HL-60/S4 (cell line): ENCODE data around the gene PNKP.

Experiments used
- in situ Hi-C: fragments of 300-500 bp; cut with MboI; formaldehyde crosslinking; loops from 2 replicates; pipeline ENCODE4 v1.14.3; 2022; ENCODE audit warnings: low sequenced_read_pairs

PNKP gene

DNA sequence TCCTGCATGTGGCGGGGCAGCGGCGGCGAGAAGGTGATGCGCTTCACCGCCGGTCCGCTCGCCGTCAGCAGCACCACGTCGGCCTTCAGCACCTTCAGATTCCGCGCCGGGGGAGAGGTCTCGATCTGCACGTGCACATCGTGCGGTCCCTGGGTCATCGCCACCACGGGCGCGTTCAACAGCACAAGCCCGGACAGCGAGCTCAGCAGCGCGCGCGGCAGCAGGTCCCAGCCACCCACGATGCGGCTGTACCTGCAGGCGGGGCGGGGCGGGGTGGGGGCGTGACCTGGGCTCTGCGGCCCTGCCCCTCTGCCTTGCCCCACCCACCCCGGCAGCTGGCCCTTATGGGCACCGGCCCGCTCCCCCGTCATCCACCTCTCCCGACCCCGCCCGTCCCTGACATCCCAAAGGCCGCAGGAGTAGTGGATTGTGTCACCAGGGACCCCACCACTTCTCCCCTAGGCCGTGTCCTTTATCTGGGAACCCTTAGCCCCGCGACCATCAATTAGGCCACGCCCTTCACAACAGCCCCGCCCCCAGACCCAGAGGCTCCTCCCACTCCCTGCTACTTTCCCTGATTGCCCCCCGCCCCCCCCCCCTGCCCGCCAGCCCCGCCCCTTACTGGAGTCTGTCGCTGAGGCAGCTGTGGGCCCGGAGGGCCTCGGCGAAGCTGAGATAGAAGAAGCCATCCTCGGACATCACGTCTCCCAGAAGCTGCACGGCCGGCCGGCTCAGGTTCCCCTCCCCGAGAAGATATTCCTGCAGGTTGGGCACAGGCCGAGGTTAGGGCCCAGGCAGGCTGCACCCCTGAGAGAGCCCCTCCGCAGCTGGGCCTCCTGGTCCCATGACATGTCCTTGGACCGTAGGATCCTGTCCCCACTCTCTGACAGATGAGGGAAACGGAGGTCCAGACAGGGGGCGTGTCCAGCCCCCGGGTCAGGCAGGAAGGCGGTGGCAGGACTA is 23.3 kb upstream of the PNKP start:
- in situ Hi-C loops = no loop called here

DNA sequence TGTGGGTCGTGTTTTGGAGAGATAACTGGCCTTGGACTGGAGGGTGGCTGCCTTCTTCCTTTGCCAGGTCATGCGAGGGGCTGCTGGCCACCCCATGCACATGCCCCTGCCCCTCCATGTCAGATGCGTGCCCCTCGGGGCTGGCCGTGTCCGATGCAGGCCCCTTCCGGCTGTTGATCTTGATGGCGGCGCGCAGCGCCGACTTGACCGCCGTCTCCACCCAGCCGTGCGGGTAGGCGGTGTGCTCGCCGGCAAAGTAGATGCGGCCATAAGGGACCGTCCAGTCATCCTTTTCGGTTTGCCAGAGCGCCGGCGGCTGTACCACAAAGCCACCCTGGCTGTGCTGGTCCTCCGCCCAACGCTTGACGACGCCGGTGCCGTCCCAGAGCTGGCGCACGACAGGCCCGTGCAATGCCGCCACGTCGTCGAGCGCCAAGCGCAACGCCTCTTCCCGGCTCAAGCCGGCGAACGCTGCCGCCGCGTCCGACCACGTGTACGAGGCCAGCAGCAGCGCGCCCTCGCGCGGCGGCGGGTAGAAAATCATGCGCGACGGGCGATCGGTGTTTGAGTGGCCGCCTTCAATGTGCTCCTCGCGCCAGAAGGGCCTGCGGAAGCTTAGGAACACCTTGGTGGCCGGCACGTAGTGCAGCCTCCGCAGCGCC is 22.4 kb upstream of the PNKP start:
- in situ Hi-C loops = no loop called here

DNA sequence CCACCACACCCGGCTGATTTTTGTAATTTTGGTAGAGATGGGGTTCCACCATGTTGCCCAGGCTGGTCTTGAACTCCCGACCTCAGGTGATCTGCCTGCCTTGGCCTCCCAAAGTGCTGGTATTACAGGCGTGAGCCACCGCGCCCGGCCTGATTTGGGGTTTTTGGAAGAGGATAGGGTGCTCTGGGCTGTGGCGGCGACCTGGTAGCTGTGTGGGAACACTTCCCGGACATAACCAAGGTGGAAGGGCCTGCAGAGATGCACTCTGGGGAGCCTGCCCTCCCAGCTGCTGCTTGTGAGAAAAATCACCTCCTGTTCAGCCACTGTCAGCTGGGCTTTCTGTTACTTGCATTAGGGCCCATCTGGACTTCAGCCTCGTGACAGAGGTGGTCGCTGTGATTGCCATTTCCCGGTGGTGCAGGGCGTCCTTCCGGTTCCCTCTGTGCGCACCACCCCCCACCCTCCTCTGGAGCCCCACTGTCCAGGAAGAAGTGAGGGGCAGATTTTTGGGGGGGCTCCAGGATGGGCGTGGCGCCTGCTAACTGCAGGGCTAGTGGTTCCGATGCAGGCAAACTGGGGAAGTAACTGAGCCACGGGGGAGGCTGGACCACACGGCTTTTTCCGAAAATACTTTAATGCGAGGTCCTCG is 21.8 kb upstream of the PNKP start:
- in situ Hi-C loops = no loop called here

DNA sequence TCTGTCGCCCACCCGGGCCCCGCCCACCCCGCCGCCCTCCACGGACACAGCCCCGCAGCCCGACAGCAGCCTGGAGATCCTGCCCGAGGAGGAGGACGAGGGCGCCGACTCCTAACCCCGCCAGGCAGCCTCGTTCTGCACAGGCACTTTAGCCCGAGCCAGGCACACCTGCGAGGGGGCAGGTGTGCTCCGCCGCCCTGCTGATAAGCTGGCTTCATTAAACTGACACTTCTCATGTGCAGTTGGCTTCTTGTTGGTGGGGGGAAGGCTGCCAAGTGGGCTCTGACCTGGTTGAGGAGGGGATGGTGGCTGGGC is 21.1 kb upstream of the PNKP start:
- in situ Hi-C loops = no loop called here

DNA sequence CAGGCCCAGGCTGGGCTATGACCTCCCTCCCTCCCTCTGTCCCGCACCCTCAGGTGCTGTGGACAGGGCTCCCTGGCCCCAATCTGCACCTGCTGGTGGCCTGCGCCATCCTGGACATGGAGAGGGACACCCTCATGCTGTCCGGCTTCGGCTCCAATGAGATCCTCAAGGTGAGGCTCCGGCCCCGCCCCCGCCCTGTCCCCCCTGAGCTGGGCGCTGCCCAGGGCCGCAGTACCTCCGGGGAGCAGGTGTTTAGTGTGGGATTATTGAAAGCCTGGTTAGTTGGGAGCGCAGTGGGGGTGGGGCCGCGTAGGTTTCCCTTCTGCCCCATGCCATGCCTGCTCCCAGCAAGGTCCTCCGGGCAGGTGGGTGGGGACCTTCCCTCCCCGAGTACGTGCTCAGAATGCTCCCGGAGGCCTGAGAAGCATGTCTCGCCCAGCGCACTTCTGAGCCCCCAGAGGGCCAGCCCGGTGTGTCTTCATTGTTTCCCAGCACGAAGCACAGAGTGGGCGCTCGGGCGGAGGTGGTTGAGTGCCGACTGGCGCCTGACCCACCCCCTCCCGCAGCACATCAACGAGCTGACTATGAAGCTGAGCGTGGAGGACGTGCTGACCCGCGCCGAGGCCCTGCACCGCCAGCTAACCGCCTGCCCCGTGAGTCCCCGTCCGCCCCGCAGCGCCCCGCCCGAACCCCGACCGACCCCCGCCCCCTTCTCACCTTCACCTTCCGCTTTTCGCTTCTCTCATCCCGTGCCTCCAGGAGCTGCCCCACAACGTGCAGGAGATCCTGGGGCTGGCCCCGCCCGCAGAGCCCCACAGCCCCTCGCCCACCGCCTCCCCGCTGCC is 20.5 kb upstream of the PNKP start:
- in situ Hi-C loops = no loop called here

DNA sequence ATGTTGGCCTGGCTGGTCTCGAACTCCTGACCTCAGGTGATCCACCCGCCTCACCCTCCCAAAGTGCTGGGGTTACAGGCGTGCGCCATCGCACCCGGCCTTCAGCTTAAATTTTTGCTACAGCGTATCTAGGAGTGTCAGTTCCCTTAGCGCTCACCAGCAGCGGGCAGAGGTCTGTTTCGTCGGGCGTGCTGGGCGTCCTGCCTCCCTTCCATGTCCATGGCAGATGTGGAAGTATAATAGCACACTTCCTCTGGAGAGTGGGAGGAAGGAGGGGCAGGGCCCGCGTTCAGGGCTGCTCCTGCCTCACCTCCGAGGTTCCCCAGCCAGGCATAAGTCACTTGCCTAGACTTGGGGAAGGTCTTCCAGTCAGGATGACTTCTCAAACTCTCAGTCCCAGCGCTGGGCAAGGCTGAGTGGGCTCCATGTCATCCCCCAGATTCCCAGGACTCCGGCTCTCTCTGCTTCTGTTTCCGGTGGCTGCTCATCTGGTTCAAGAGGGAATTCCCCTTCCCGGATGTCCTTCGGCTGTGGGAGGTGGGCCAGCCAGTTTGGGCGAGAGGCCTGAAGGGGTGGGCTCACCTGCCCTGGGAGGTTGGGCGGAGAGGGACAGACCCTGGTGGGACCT is 19.8 kb upstream of the PNKP start:
- in situ Hi-C loops = no loop called here

DNA sequence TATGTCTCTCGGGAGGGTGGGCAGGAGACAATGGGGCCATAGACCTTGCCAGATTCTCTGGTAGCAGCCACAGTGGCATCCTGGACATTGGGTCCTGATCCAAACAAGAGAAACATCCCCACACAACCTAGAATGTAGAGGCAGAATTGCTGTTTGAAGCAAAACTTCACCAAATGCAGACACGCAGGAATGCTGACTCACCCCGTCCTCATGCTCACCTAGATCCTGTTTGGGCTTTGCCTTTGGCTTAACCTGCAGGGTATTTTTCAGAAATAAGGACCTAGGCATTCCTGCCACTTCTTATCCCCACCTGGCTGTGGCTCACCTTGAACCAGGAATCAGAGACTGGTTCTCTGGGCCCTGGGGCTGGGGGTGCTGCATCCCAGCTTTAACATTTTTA is 17.4 kb upstream of the PNKP start:
- in situ Hi-C loops = no loop called here

DNA sequence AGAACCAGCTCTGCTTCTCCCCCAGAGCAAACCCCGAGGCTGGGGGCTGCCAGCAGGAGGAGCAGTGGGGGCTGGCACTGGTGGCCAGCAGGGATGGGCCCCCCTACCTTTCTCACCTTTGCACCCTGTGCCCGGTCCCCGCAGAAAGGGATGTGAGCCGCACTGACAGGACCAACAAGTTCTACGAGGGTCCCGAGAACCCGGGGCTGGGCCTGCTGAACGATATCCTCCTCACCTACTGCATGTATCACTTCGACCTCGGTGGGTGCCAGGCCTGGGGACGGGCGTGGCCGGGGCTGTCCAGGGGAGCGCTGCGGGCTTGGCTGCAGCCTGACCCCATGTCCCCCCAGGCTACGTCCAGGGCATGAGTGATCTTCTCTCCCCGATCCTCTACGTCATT is 16.7 kb upstream of the PNKP start:
- in situ Hi-C loops = no loop called here

DNA sequence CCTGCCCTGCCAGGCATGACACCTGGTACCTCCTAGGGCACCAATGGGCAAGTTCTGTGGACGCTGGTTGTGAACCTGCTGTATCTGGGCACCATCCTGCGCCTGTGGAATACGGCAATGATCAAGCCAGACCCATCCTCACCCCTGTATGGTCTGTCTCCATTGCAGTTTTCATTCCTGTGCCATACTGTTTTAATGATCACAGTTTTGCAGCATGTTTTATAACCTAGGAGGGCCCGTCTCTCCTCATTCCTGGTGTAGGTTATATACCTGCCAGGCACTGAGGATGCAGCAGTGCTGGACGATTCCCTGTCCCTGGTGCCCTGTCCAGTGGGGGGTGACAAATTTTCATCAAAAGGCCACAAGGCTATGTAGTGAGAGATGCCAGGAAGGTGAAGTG is 15.7 kb upstream of the PNKP start:
- in situ Hi-C loops = no loop called here

DNA sequence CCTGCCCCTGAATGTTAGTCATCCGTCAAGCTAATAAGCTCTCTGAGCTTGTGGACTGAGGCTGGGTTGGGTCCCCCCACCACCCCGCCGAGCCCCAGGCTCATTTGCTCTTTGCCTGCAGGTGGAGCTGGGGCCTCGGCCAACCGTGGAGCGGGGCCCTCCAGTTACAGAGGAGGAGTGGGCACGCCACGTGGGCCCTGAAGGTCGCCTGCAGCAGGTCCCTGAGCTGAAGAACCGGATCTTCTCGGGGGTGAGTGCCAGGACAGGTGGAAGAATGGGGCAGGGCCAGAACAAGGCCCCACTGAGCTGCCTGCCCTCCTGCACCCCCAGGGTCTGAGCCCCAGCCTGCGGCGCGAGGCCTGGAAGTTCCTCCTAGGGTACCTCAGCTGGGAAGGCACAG is 15.3 kb upstream of the PNKP start:
- in situ Hi-C loops = no loop called here

DNA sequence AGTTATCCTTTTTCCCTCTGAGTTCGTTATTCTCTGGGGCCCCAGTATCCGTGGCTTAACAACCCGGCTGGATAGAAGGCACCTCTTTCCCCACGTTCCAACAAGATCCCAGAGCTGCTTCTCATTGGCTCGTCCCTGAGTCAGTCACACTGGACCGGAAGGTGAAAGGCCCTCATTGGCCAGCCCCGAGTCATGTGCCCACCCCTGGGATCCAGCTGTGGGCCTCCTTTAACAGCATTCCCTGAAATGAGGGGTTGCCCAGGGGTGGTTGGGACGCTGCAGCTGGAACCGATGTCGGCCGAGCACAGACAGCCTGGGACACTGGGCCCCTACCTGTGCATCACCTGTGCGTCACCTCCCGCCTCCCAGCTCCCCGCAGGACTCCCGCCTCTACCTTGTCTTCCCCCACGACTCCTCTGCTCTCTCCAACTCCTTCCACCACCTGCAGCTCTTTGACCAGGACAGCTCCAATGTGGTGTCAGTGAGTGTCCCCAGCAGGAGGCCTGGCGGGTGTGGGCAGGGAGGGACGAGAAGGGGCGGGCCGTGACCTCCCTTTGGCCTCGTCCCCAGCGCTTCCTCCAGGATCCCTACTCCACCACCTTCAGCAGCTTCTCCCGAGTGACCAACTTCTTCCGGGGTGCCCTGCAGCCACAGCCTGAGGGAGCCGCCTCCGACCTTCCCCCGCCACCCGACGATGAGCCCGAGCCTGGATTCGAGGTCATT is 14.5 kb upstream of the PNKP start:
- in situ Hi-C loops = no loop called here

DNA sequence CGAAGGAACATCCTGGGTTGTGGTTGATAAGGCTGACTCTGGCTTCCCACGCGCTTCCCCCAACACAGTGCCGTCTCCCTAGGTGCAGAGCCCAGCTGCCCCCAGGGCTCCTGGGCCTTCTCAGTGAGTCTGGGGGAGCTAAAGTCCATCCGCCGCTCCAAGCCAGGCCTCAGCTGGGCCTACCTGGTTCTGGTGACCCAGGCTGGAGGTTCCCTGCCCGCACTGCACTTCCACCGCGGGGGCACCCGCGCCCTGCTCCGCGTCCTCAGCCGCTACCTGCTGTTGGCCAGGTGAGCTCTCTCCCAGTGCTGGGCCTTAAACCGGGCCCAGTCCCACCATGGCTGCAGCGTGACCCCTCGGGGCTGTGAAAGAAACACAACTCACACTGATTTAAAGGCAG is 13.8 kb upstream of the PNKP start:
- in situ Hi-C loops = no loop called here

DNA sequence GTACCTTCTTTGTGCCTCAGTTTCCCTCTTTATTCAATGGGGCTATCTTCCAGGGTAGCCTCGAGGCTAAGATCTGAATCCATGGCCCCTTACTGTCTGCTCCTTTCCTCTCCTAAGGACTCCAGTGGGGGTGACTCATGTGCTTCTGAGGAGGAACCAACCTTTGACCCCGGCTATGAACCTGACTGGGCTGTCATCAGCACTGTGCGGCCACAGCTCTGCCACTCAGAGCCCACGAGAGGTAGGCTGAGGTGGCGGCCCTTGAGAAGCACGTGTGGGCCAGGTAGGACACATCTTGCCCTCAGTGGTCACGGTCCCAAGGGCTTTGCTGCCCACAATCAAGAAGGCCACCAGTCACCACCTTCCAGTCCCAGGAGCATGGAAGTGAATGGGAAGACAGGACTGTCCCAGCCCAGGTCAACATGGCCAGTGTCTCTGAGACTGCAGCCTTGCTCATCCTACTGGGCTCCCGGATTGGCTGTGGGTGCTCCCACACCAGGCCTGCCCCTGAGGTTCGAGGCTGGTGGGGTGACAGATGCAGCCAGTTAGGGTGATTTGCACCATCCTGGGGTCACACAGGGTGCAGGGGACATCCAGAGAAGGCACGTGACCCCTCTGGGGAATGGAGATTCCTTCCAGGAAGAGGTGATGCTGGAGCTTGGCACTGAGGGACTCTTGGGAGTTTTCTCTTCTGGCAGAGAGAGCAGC is 12.9 kb upstream of the PNKP start:
- in situ Hi-C loops = no loop called here

DNA sequence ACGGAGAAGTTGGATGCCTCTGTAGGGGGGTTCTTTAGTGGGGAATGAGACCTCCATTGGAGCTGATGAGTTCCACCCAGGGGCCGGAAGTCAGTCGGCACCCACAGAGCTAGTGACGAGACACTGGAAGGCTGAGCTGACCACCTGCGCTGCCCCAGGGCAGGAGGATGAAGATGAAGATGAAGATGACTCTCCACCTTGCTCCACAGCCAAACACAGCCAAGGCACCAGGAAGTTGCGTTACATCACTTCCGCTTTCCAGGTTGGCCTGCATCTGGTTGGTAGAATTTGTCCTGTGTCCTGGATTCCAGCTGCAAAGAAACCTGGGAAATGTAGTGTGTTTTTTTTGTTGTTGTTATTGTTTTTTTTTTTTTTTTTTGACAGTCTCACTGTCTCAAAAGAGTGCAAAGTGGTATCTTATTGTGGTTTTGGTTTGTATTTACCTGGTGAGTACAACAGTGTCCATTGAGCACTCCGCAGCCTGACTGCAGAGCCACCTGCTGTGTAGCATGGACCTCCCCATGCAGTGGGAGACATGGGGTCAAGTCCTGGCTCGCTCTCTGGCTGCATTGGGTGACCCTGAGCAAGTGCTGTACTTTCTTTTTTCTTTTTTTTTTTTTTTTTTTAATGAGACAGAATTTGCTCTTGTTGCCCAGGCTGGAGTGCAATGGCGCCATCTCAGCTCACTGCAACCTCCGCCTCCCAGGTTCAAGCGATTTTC is 12.0 kb upstream of the PNKP start:
- in situ Hi-C loops = no loop called here

DNA sequence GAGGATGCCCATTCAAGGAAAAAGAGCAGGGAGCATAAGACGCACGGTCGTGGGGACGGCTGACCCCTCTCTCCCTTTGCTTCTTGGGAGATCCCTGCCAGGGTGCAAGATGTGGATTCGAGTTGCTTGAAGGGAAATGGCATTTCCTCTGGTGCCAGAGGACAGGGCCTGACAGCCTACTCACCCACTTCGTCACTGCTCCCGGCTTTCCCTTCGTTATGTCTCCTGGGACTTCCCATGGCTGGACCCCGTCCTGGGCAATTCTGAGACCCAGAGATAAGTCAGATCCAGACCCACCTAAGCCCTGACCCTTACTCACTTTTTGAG is 11.3 kb upstream of the PNKP start:
- in situ Hi-C loops = no loop called here

DNA sequence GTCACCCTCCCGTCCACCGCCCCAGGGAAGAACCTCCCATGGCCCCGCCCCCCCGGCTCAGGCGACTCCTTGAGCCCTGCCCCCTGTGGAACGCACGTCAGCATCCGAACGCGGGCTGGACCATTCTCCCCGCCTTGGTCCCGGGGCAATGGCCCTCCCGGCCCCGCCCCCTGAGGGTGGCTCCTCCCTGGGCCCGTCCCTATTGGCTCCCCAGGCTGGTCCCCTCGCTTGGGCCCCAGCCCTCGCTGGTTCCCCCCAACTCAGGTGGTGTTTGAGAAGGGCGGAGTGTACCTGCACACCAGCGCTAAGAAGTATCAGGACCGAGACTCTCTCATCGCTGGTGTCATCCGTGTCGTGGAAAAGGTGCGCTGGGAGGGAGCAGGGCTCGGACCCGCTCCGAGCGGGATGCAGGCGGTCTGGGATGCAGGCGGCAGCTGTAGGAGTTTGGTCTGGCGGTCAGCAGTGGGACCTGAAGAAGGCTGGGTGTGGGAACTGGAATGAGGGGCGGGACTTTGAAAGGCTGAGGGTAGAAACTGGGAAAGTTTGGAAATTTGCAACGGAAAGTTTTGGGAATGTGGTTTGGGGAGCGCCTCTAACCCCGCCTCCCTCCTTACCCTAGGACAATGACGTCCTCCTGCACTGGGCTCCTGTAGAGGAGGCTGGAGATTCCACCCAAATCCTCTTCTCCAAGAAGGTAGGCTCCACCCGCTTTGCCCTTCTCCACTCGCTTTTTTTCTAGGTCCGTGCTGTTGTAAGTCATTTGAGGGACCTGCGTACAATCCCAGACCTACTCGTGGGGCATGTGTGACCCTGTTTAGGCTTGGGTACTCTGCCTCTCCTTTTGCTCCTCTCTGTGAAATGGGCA is 10.7 kb upstream of the PNKP start:
- in situ Hi-C loops = no loop called here

DNA sequence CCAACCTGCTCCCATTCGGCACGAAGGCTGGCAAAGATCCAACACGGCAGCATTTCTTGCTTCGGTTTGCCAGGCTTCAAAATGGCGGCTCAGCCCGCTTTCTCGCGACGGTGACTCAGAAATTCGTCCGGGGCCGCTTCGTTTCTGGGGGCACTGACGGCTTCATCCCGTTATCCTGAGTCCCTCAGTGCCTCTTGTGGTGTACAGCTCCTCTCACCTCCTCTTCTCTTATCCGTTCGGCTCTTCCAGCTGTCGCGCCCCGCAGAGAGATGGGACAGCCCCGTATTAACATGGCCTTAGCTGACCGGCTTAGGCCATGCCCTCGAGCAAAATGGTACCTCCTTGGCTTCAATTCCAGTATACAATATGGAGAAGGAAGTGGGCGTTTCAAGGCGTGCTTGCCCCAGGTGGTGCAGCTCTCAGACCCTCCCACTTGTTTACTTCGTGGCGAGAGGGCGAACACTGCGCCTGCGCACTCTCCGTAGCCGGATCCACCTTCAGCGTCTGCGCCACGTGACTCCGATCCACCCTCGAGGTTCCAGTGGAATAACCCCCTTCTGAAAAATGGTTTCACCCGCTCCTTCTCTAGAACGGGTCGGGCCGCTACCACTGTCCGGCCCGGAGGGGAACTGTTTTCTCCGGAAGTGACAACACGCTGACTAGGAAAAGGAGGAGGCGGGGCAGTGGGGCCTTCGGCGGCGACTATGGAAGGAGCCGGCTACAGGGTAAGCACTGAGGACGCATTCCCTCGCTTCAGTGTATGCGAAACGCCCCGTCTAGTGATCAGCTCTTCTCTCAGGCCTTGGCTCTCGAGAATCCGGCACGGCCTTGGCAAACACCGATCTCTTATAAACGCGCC is 9.9 kb upstream of the PNKP start, which contains the start of the genes AKT1S1 and TBC1D17:
AKT1S1 (minus strand) TSS at position 336 of the 859 bp plus-strand sequence. CDS start 4,060 bp downstream, outside the sequence.
TBC1D17 (plus strand) TSS at position 683 of the 859 bp plus-strand sequence; CDS start at position 705, 22 bp downstream.
- in situ Hi-C loops = no loop called here
